T-helper 22 cell (primary cell): ENCODE results near the gene KLF2.
"Not testable (repeated sequence)": the region's sequence is repeated elsewhere in the genome, so short reads cannot be mapped to it uniquely, and the experiment has no call there.

ENCODE experiments used
- DNase-seq: peaks from one replicate; pipeline ENCODE4 v3.0.0-alpha.2; 2020; ENCODE audit warnings: low read depth

KLF2 gene

DNA sequence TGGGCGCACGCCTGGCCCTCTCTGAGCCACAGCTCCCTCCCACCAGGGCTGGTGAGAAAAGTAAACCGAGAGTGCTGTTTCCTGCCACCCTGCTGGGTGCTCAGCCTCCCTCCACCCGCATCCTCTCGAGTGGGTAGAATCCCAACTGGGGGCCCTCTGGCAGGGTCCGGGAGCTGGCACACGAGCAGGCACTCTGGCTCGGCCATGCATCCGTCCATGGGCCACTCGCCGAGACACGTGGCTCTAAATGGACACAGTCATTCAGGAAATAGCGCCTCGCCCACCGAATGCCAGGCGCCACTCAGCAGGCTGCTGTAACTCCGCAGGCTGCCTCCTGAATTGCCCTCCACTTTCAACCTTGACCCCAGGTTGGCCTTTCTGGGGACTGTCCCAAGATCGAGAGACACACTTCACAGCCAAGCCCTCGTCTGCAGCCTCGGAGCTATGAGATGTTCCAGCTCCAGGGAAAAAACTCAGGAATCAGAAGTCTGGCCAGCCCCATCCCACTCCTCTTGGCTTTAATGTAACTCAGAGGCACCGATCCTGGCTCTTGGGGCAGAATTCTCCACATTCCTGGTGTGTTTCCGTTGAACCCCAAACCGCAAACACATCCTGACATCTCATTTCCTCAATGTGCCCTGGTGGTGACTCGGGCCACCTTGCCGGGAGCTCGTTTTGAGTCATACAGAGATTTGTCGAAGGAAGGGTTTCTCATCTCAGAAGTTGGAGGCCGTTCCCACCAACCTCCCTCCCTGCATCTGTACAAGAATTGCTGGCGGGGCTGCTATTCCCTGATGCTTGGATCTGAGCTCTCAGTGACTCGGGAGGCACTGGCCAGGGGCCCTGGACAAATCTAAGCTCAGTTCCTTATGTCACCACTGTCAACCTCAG is 14.1 kb downstream of the KLF2 start:
- peak; percentile 32 for DNase-seq

DNA sequence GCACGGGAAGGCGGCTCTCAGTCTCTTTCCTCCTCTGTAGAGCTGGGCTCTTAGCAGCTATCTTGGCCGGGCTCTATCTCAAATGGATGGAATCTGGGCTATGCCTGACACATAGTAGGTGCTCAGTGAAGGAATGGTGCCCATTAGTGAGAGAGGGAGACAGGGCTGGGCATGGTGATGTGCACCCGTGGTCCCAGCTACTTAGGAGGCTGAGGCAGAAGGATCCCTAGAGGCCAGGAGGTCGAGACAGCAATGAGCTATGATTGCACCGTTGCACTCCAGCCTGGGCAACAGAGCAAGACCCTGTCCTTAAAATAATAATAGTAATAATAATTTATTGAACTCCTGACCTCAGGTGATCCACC is 14.7 kb downstream of the KLF2 start:
- no peak for DNase-seq

DNA sequence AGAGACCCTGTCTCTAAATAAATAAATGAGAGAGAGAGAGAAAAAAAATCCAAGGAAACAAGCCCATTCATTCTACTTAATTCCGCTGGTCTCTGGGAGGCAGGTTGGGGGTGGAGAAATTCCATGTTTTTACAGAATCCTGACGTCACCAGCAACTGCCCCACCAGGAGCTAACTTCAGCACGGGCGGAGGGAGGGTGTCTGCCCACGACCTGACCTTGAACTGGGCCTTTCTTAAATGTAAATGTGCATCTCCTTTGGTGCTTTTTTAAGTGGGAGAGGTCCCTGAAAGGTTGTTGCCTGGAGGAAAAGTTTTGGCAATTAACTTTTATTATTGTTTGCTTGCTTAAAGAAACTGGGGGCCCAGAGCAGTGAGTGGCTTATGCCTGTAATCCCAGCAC is 15.5 kb downstream of the KLF2 start:
- no peak for DNase-seq

DNA sequence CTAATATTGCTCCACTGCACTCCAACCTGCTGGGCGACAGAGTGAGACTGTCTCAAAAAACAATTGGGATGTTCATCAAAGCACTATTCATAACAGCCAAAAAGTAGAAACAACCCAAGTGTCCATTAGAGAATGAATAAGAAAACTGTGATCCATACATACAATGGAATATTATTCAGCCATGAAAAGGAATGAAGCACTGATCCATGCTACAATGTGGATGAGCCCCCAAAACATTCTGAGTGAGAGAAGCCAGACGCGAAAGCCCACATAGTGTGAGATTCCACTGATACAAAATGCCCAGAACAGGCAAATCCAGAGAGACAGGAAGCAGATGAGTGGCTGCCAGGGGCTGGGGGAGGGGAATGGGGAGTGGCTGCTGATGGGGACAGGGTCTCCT is 16.0 kb downstream of the KLF2 start:
- DNase-seq, result no peak

DNA sequence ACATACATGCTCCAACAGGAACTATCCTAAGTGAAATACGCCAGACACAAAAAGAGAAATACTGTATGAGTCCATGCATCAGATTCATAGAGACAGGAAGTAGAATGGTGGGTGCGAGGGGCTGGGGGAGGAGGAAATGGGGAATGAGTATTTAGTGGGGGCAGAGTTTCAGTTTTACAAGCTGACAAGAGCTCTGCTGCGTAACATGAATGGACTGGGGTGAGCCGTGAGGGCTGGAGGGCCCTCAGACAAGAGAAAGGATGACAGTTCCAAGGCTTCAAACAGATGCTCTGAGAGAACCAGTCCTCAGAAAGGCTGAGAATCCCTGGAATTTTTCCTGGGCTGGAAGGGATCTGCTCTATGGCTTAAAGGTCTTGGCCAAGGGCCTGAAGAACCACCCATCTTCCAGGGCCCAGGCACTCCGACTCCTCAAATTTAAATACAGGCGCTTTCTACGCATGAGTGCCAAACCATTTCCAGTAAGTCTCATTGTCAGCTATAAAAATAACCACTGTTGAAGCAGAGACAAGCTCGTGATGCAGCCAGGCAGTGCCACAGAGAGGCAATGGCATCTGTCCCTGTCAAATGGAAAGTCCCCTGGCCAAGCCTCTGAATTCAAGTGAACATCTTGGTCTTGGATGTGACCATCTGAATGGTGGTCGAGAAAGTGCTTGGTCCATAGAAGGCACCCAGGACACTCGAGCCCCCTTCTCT is 17.5 kb downstream of the KLF2 start:
- DNase-seq, result no peak

DNA sequence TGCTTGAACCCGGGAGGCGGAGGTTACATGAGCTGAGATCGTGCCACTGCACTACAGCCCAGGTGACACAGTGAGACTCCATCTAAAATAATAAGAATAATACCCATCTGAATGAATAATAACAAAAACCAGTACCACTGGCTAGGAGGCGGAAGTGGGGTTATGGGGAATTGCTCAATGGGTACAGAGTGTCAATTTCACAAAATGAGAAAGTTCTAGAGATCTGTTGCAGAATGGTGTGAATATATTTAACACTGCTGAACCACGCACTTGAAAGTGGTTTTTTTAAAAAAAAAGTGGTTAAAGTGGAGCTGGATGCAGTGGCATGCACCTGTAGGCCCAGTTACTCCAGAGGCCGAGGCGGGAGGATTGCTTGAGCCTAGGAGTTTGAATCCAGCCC is 18.5 kb downstream of the KLF2 start:
- DNase-seq, result no peak

DNA sequence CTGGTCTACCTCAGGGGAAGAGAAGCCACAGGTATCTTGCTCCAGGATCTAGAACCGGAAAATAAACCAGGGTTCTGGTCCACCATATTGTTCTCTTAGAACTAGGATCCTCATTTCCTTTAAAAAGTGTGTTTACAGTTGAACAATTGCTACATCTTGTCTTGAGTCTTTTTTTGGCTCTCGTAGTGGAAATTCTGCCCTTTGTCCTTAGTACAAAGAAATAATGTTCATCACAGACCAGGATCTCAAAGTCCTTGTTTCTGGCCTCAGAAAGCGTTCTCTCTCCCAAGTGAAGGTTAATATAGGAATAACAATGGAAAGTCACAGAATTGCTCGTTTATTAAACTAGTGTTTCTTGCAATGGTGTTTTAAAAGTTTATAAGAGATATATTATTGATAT is 20.8 kb downstream of the KLF2 start:
- DNase-seq, result no peak

DNA sequence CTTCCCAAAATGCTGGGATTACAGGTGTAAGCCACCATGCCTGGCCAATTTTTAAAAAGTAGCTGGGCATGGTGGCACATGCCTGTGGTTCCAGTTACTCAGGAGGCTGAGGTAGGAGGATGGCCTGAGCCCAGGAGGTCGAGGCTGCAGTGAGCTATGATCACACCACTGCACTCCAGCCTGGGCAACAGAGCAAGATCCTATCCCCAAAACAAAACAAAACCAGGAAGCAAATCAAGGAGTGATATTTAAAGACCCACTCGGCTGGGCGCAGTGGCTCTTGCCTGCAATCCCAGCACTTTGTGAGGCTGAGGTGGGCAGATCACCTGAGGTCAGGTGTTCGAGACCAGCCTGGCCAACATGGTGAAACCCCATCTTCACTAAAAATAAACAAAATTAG is 22.5 kb downstream of the KLF2 start:
- not testable (repeated sequence) for DNase-seq

DNA sequence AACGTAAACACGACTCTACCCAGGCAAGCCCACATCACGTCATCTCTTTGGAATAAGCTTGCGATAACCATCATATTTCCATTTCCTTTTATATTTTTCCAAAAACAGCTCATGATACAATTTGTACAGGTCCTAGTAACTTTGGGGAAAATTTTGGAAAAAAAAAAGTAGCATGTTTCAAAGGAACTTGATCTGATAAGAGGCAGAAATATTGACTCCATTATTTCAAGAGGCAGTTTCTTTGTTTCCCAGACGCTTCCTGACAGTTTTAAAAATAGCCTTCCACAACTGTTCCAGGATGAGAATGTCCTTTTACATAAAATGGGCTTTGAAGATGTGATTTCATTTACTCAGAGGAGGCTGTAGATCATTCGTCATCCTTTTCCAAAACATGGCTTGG is 23.1 kb downstream of the KLF2 start:
- DNase-seq, result no peak

DNA sequence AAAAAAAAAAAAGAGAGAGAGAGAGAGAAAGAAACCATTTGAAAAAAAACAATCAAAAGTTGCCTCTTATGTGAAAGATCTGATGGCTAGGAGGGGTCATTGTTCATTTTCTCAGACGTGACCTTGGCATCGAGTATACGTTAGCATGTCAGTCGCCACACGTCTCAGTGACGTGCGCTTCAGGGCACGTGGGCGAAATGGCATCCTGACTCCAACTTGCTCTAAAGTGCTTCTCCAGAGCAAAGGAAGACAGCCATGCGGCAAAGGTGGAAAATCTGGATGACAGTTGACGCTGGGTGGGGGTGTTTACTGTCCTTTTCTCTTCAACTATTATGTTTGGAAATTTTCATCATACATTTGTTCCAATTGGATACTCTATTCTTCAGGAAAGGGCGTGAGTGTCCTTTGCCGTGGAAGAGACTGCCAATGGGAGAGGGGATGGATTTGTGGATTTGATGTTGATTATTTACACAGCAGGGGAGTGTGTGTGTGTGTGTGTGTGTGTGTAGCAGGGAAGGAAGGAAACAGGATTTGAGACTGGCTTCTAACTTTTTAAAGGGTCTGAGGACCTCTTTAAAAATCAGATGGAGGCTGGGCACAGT is 25.0 kb downstream of the KLF2 start:
- DNase-seq, result no peak

DNA sequence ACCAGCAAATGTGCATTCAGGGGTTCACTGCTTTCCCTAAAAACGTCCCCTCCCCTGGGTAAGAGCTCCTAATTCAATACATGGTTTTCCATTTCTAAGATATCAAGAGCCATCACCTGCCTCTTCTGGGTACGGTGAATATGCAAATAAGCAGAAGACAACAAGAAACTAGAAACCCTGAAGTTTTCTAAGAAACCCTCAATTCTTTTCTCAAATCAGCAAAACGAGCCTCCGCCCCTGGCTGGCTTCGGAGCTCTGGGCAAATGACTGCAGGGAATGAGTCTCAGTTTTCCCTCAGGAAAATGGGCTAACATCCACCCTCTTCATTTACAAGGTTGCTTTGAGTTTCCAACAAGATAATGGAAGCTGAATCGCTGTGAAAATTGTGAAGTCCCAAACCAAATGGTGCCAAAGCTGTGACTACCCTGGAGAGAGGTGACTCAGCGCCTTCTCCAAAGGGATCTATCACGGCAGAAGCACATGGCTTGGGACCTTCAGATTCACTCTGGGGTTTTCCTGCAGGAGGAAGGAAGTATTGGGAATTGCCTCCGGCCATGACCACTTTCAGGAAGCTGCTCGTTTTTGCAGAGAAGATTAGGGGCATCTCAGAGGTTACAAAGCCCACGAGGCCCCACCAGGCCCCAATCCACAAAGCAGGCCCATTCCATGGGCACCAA is 26.6 kb downstream of the KLF2 start:
- no peak for DNase-seq

DNA sequence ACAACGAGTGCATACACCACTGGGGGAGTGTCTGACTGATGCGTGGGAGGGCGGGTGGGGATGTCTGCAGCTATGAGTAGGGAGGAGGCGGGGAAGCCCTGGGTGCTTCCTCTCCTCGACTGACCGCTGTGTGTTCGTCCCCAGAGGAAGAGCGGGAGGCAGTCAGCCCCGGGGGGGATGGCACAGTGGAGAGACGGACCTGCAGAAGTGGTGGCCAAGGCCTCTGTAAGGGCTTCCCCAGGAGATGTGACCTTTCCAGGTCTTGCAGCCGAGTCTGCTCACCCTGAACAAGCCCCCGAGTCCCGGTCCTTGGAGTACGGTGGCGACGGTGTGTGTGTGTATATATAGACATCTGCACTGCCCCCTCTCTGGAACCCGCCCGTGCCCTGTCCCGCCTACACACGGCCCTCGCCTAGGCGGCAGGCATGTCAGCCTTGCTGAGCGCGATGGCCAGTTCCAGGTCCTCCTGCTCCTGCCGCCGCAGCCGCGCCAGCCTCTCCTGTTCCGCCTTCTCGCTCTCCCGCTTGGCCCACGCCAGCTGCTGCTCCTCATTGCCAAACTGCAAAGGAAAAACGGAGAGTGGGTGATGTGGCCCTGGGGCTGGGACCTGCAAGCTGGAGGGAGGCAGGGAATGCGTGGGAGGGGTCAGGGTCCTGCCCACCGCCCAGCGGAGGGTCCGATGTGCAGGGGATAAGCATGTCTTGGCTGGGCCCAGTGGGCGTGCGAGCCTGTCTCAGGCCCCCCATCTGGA is 30.8 kb downstream of the KLF2 start:
- no peak for DNase-seq

DNA sequence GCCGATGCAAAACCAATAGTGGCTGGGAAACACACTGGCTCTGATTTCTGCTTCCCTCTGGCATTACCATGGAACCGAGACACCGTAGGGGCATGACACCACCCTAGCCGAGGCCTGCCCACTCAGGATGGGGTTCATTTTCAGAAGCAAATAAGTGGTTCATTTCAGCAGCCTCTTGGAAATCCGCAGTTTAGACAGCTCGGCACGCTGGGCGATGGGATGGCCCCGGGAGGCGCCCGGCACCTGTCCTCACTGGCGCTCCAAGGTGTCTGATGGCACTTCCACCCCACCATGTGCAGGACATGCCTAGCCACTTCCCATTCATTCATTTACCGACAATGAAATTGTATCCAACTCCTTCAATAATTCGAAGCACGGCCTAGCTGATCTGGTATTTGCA is 33.8 kb downstream of the KLF2 start:
- no peak for DNase-seq

DNA sequence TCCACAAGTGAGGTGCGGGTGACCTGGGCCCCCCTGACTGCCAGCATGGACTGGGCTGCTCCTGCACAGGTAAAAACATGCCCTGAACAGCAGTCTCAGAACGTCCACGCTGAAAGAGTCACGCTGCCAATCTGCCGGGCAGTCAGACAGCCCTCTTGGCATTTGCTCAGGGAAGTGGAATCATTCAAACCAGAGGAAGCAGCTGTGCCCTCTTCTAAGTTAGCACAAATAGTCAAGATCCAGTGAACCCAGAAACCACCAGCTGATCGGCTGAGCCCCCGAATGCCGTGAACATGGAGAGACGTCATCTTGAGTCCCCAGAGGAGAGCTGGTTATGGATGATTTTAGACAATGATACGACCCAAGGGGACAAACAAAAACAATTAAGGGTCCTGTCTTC is 34.4 kb downstream of the KLF2 start:
- DNase-seq, result no peak

DNA sequence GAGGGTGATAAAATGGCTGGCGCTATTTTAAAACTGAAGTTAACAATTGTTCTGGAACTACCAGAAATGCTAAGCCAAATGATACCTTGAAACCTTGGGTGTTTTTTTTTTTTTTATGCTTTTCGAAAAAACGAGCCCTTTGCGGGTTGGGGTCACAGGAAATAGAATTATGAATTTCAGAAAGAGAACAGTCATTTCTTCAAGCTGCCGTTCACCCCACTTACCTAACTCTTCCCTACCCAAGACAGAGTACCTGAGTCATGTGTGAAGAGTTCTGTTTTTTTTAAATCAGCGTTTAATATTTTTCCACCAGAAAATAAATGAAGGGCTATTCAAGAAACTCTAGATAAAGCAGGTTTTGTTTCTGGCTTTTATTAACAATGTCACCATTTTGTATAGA is 35.3 kb downstream of the KLF2 start:
- DNase-seq, result no peak

DNA sequence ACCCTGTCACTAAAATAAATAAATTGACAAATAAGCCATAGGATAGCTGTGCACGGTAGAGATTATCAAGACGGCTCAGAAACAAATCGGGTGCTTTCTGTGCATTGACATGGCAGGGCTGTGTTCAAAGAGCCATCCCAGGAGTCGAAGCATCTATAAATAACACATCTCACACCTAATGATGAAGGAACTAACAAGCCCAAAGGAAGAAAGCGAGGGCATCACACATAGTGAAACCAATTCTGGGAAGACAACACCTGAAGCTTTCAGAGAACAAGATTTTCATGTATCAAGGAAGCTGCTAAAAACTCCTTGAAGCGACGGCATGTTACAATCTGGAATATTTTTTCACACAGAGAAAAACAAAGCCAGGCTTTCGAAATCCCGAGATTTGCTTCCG is 36.1 kb downstream of the KLF2 start:
- DNase-seq, result no peak

DNA sequence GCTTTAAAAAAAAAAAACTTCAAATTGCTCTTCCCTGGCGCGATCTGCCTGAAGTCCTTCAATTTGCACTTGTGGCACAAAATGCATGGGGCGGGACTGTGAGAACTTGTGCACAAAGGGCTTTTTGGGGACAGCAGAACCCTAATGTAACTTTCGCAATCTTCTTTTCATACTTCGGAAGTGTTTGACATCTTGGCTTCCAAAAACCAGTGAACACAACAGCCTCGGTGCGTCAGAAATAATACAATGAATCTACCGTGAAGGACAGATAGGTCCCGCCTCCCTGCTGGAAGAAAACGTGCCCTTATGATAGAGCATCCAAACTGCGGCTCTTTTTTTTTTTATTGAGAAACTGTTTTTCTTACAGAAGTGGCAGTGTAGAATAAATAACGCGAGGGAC is 36.6 kb downstream of the KLF2 start:
- DNase-seq, result no peak

DNA sequence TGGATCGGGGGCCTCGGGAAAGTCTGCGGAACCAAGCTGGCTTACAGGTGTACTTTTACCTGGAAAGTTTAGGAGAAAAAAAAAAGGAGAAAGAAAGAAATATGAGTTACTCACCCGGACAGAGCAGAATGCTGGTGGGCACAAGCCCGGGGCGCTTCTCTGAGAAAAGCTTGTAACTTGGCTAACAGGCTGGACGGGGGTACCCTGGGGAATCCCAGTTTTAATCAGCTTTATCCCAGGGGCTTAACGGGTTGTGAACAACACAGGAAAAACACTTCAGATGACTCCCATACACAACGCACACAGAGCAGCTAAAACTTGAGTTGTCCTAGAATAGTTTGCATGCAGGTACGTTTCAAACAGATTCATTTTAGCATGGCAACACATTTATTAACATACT is 37.3 kb downstream of the KLF2 start:
- DNase-seq, result no peak

DNA sequence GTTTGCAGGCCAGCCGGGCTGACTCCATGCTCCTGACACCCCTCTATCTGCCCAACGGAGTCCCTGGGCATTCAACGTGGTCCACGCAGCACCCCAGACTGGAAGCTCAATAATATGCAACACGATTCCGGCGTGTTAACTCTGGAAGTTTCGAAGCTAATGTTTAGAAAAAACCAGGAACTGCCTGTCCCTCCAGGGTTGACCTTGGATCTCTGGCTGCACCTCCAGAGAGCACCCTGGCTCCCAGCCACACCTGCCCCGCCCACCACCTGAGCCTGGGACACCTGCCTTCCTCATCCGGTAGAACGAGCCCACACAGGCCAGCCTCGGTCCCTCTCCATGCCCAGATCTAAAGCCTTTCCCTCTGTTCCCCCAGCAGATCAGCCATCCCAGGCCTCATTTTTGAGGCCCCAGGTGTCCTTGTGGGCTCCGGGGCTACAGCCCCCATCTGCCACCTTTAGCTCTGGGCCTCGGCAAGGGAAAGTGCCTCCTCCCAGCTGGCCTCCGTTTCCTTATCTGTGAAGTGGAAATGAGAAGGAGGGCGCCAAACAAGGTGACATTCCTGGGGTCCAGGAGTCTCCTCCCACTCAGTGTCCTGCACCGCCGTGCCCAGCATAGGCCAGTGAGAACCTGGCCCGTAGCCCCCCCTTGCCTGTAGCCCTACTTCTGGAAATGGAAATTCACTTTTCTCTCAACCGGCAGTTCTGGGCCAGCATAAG is 38.7 kb downstream of the KLF2 start:
- DNase-seq, result no peak

DNA sequence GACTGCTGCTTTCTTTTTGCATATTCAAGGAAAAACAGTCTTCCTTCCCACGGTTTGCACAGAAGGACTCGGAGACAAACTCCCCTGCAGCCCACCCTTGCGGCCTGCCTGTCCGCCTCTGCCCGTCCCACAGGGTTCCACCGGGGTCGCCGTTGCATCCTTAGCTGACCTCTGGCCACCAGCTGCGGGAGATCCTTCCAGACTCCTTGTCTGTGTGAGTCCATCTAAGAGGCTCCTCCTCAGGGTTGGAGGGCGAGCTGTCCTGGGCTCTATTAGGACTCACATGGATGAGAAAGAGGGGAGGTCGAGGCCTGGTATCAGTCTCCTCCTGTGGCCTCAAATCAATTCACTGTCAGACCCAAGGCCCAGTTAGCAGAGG is 39.2 kb downstream of the KLF2 start:
- DNase-seq, result no peak

DNA sequence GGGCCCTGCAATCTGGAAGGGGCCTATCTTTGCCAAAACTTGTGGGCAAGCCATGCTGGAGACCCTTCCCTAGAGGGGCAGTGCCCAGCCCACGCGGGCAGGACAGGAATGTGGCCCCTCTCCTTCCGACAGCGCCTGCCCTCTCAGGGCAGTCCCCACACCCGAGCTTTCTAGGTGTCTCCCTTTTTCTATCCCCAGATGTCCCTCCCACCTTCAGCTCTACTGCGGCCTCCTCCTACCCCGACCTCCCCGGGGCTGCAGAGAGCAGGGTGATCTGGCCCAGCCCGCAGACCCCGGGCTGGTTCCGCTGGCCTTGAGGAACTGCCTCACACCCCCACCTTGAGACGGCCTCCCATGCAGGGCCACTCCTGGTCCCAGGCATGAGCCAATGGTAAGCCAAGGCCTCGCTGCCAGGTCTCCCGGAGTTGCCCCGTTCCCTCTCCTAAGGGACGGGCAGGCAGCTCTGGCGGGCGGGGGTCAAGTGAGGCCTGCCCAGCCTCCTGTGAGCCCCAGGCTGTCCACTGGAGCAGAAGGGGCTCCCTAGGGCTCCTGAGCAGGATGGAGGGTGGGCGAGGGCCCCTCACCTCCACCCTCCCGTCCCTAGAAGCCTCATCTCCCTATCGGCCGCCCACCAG is 39.7 kb downstream of the KLF2 start:
- no peak for DNase-seq
